ENCODE data around the gene SPATA20. TPM values are rescaled to one million over a fixed set of nuclear protein-coding genes. Genes with fewer than 3 reads are reported as not detected.

SPATA20 gene
- total and polyA plus RNA-seq, 2 of the 4 experiments (the other 2 are of a cell fraction), result 17.0 to 35.0 TPM

- Histone ChIP-seq H3K36me3 (ENCODE audit: control insufficient read depth, insufficient read depth, low read length) (no peaks in the 10 kb centered on the region), H3K4me1 (ENCODE audit: control insufficient read depth, insufficient read depth, low read length) (no peaks in the 10 kb centered on the region), H3K4me3 (ENCODE audit: insufficient read depth, low read depth, low read length) (no peak overlapping the region), H3K4me2 (ENCODE audit: low read depth, low read length) (no peak overlapping the region), H3K27me3 (ENCODE audit: control insufficient read depth, insufficient read depth, low read length) (peaks cover 29% of the 10 kb centered on the region; the same call in 1 of the 2 replicates), H4K91ac (ENCODE audit: insufficient read depth, low read depth, low read length) (no peak overlapping the region), H3K14ac (replicated peaks; ENCODE audit: low read depth, low read length) (no peak overlapping the region), H3K56ac (ENCODE audit: extremely low read depth, insufficient read depth, low read length) (no peak overlapping the region), H3K9ac (ENCODE audit: low read depth, low read length) (no peak overlapping the region), H3K23ac (ENCODE audit: low read depth, low read length) (no peak overlapping the region), H2BK15ac (ENCODE audit: low read depth, low read length) (no peak overlapping the region), H2BK120ac (ENCODE audit: low read depth, low read length) (no peak overlapping the region), H4K8ac (ENCODE audit: low read depth in 2 of 2, low read length in 2 of 2) (no peak overlapping the region), H4K20me1 (ENCODE audit: insufficient read depth, low read length) (no peaks in the 10 kb centered on the region), H3K79me1 (ENCODE audit: low read depth in 1 of 2, low read length in 2 of 2) (no peaks in the 10 kb centered on the region), H3K9me3 (ENCODE audit: control insufficient read depth, insufficient read depth, low read length) (no peaks in the 10 kb centered on the region), H3K4ac (ENCODE audit: low read depth, low read length) (no peak overlapping the region), H3K27ac (ENCODE audit: insufficient read depth, low read length) (no peak overlapping the region), H2AFZ (replicated peaks; ENCODE audit: low read length, poor library complexity) (peak overlapping the region; percentile 37), H3K18ac (ENCODE audit: low read depth, low read length) (no peak overlapping the region), H2AK5ac (ENCODE audit: low read depth, low read length) (no peak overlapping the region), H2BK5ac (ENCODE audit: low read depth, low read length, poor library complexity, severe bottlenecking) (no peak overlapping the region), H3K9me1 (ENCODE audit: insufficient read depth, low read length) (0 out of 2 replicates have a peak, but pooled peaks cover under 1% of the 10 kb centered on the region), H2AK9ac (replicated peaks; ENCODE audit: low read depth, low read length, poor library complexity) (no peak overlapping the region), H2BK20ac (ENCODE audit: low read depth, low read length) (no peak overlapping the region), H4K5ac (ENCODE audit: low read depth, low read length) (no peak overlapping the region)
- 73% methylated on average over 11 of the region's 21 CpGs; no CpG with 5 or more reads in 1 of the 2 experiments for whole genome bisulfite sequencing, 2 experiments (ENCODE audit: extremely low coverage in 2 of 2, insufficient read length in 1 of 2)
- BruUV-seq (replicated peaks), result no TSS peak
- no peak for TF ChIP-seq MAFK (IDR thresholded peaks at IDR 0.05; ENCODE audit: low read depth, low read length)
- no peak for TF ChIP-seq ELK1 (IDR thresholded peaks at IDR 0.05; ENCODE audit: borderline replicate concordance, low read depth, low read length)
- TF ChIP-seq RFX5 (IDR thresholded peaks at IDR 0.05; ENCODE audit: low read depth, low read length), result no peak
- TF ChIP-seq MXI1 (IDR thresholded peaks at IDR 0.05; ENCODE audit: borderline replicate concordance, low read depth, low read length), result no peak
- POLR2A ChIA-PET (ENCODE audit: unreplicated experiment), result no interaction called here
- CTCF ChIA-PET, result no interaction called here
- dilution Hi-C loops (cut with HindIII; ENCODE audit: low sequenced_read_pairs, unreplicated experiment), result no loop called here
- DNase-seq (no peak), ATAC-seq (ENCODE audit: low read depth) (no peak)
- intact Hi-C loops (cut with micrococcal nuclease), result no loop called here
- in situ Hi-C loops (cut with MboI; ENCODE audit: low sequenced_read_pairs), result no loop called here
These were observed 47.9 kb downstream of the SPATA20 start for GRCh38 chr17:50594892-50595291.
